HG03135 (cell line): ENCODE results near the gene NETO2.
"Not testable (repeated sequence)": the region's sequence is repeated elsewhere in the genome, so short reads cannot be mapped to it uniquely, and the experiment has no call there.

Experiments
- ATAC-seq: cut with Tn5 transposase; IDR thresholded peaks from one replicate; pipeline ENCODE4 v1.9.1; 2021; ENCODE audit warnings: mild to moderate bottlenecking, moderate library complexity; ENCODE audit not compliant: unreplicated experiment

Gene NETO2

GRCh38 chr16:47136099-47136842 is 7.5 kb downstream of the NETO2 start:
- ATAC-seq = no peak

GRCh38 chr16:47134550-47134949 is 9.2 kb downstream of the NETO2 start:
- ATAC-seq = no peak

GRCh38 chr16:47132308-47132707 is 11.4 kb downstream of the NETO2 start:
- no peak for ATAC-seq

GRCh38 chr16:47129755-47130435 is 13.8 kb downstream of the NETO2 start:
- no peak for ATAC-seq

- no peak for ATAC-seq
These were observed 16.2 kb downstream of the NETO2 start for GRCh38 chr16:47127541-47127940.

GRCh38 chr16:47125757-47126156 is 18.0 kb downstream of the NETO2 start:
- no peak for ATAC-seq

GRCh38 chr16:47113130-47113529 is 30.6 kb downstream of the NETO2 start:
- ATAC-seq = no peak

- no peak for ATAC-seq
These were observed 32.8 kb downstream of the NETO2 start for GRCh38 chr16:47110939-47111338.

- ATAC-seq = no peak
These were observed 34.4 kb downstream of the NETO2 start for GRCh38 chr16:47109361-47109760.

- not testable (repeated sequence) for ATAC-seq
These were observed 40.8 kb downstream of the NETO2 start for GRCh38 chr16:47102921-47103320.

- not testable (repeated sequence) for ATAC-seq
These were observed 46.6 kb downstream of the NETO2 start for GRCh38 chr16:47097154-47097553.

- no peak for ATAC-seq
These were observed 47.4 kb downstream of the NETO2 start for GRCh38 chr16:47096297-47096696.

- ATAC-seq = no peak
These were observed 59.5 kb downstream of the NETO2 start for GRCh38 chr16:47084198-47084597.

- ATAC-seq = no peak
These were observed 61.5 kb downstream of the NETO2 start for GRCh38 chr16:47082099-47082865.

- ATAC-seq = no peak
These were observed 62.6 kb downstream of the NETO2 start for GRCh38 chr16:47081115-47081514.

- ATAC-seq = no peak
These were observed 63.9 kb downstream of the NETO2 start for GRCh38 chr16:47079860-47080259.

- no peak for ATAC-seq
These were observed 70.3 kb downstream of the NETO2 start for GRCh38 chr16:47073223-47074155.

- no peak for ATAC-seq
These were observed 71.6 kb downstream of the NETO2 start for GRCh38 chr16:47072158-47072557.

- ATAC-seq = no peak
These were observed 73.7 kb downstream of the NETO2 start for GRCh38 chr16:47069841-47070584.

GRCh38 chr16:47069313-47069712 is 74.4 kb downstream of the NETO2 start:
- no peak for ATAC-seq
